CD4-positive, alpha-beta T cell (primary cell): ENCODE measurements around the gene S100A7. TPM values are rescaled to one million over a fixed set of nuclear protein-coding genes. Genes with fewer than 3 reads are reported as not detected.

ENCODE experiments used
- ATAC-seq: fragments of 200-7000 bp; cut with Tn5 transposase; one replicate; pipeline ENCODE4 v1.10.0; 2022; ENCODE audit warnings: mild to moderate bottlenecking; ENCODE audit not compliant: poor library complexity
- CTCF ChIA-PET: fragments of 350-600 bp; sonication (Branson Sonifier 250); formaldehyde crosslinking; loops from one replicate; lab custom pipeline; 2021; ENCODE audit warnings: antibody characterized with exemption, inconsistent platforms; lab: Charles Lee
- POLR2A ChIA-PET: fragments of 350-600 bp; sonication (Branson Sonifier 250); formaldehyde crosslinking; loops from one replicate; lab custom pipeline; 2021; ENCODE audit warnings: antibody characterized with exemption, inconsistent platforms; lab: Charles Lee
- DNase-seq, 14 experiments: peaks; one replicate each; pipeline ENCODE4 v3.0.0-alpha.2; 2013 to 2020; ENCODE audit warnings: mixed read lengths in 2 of 14
- H3K27ac ChIP-seq, 2 donors: one replicate each; pipeline versions ENCODE4 v1.5.1 to v1.7.0; 2013; ENCODE audit warnings: low read length in 2 of 2, low read depth in 1 of 2, mild to moderate bottlenecking in 1 of 2
- H3K27me3 ChIP-seq, 2 experiments: 1 replicate in 1 of 2; 2 replicates in 1 of 2; pipeline versions ENCODE4 v1.6.1 to v1.7.0; 2013; ENCODE audit warnings: low read length in 2 of 2, control low read depth in 1 of 2, mild to moderate bottlenecking in 1 of 2, moderate library complexity in 1 of 2; ENCODE audit not compliant: insufficient read depth in 2 of 2, control insufficient read depth in 1 of 2
- H3K36me3 ChIP-seq: one replicate; pipeline ENCODE4 v1.6.1; 2013; ENCODE audit warnings: low read length, control low read depth; ENCODE audit not compliant: insufficient read depth
- H3K4me1 ChIP-seq: one replicate; pipeline ENCODE4 v1.6.1; 2013; ENCODE audit warnings: low read length, control low read depth; ENCODE audit not compliant: insufficient read depth
- H3K4me3 ChIP-seq: one replicate; pipeline ENCODE4 v1.5.1; 2013; ENCODE audit warnings: mild to moderate bottlenecking, low read length, moderate library complexity
- H3K9me3 ChIP-seq, 2 experiments: 1 replicate in 1 of 2; 2 replicates in 1 of 2; pipeline versions ENCODE4 v1.6.1 to v1.7.0; 2013; ENCODE audit warnings: low read length in 2 of 2, mild to moderate bottlenecking in 2 of 2, control low read depth in 1 of 2, moderate library complexity in 1 of 2; ENCODE audit not compliant: control insufficient read depth in 1 of 2, insufficient read depth in 1 of 2
- H3K27ac Mint-ChIP-seq: one replicate; pipeline ENCODE4 v1.8.0; 2020; ENCODE audit warnings: mixed read lengths
- H3K27me3 Mint-ChIP-seq: one replicate; pipeline ENCODE4 v1.8.0; 2021; ENCODE audit warnings: mixed read lengths
- H3K36me3 Mint-ChIP-seq: one replicate; pipeline ENCODE4 v1.8.0; 2021; ENCODE audit warnings: low read depth, mixed read lengths
- H3K4me1 Mint-ChIP-seq: one replicate; pipeline ENCODE4 v1.8.0; 2021; ENCODE audit warnings: low read depth, mixed read lengths
- H3K4me3 Mint-ChIP-seq: one replicate; pipeline ENCODE4 v1.8.0; 2020; ENCODE audit warnings: mild to moderate bottlenecking, mixed read lengths
- H3K9me3 Mint-ChIP-seq: one replicate; pipeline ENCODE4 v1.8.0; 2020; ENCODE audit warnings: mixed read lengths
- CTCF ChIP-seq: fragments of 200-600 bp; IDR thresholded peaks from one replicate; pipeline ENCODE4 v1.8.0; 2022; ENCODE audit warnings: antibody characterized with exemption, mild to moderate bottlenecking
- intact Hi-C, 2 experiments: fragments of 100-400 bp; cut with DNase I in 1 of 2; cut with micrococcal nuclease in 1 of 2; formaldehyde crosslinking; loops; one replicate each; pipeline versions ENCODE4 v1.15.1 to v1.9.0; 2023 to 2025; cut with DNase I, micrococcal nuclease
- total RNA-seq, 174 experiments: library from RNA in 2 of 174; stranded (reverse) in 2 of 174; gene quantifications; one replicate each; pipeline ENCODE4 v1.2.3 and lab custom pipeline; 2021 to 2026

Gene S100A7
- total RNA-seq, 2 experiments from 2014 or later: not detected

DNA sequence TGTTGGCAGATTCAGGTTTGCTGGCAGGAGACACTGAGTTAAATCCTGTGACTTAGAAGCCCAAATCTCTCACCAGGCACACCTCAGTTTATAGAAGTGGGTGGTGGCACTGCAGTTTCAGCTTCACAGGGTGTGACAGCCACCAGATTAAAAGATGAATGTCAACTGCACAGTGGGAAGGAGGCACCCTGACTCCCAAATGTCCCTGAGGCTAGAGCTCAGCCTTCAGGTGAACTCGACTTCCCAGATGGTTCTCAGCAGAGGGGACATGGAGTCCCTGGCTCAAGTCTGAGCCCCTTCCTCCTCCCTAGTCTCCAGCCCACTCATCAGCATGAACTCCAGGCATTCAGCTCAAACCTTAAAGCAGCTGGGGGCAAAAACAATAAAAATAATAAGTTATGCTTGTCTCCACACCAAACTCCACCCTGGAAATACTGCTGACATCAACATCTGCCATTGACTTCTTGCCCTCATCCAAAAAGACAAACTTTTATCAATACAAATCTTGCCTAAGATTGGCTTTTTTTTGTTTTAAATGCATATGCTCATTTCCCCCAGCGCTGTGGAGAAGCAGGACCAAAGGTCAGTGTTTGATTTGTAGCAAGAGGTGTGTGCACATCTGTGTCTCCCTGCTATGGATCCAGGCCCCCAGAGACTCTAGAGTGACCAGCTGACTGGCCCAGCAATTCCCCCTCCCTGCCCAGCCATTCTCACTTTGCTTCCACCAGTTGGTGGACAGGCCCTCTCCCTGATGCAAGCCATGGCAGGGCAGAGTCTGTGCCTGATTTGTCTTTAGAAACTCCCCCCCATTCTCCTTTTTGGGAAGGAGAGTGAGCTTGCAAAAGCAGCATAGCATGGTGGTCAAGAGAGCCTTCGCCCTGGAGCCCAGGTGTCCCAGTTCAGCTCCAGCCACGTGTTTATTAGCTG is 18.5 kb upstream of the S100A7 start:
- Mint-ChIP-seq H3K36me3 (no peaks in the 10 kb centered on the region), H3K4me1 (no peaks in the 10 kb centered on the region), H3K27ac (no peak overlapping the region), H3K4me3 (no peak overlapping the region), H3K27me3 (peaks cover 47% of the 10 kb centered on the region), H3K9me3 (no peaks in the 10 kb centered on the region)
- no peaks in the 10 kb centered on the region for H3K36me3 ChIP-seq
- intact Hi-C loops: no loop called here
- H3K27ac ChIP-seq: no peak overlapping the region
- DNase-seq: no peak
- H3K9me3 ChIP-seq: peaks cover 0 to 3% of the 10 kb centered on the region in 2 experiments
- TF ChIP-seq CTCF: no peak
- no peak for ATAC-seq
- ChIA-PET CTCF (no interaction called here), POLR2A (interaction anchor here (0.5 kb wide), 1 partner anchor 761 kb away, joined by 3 read pairs; no protein-coding TSS in a partner anchor)
- H3K27me3 ChIP-seq: peaks cover 10 to 24% of the 10 kb centered on the region in 2 experiments
- no peak overlapping the region for H3K4me3 ChIP-seq
- no peaks in the 10 kb centered on the region for H3K4me1 ChIP-seq

DNA sequence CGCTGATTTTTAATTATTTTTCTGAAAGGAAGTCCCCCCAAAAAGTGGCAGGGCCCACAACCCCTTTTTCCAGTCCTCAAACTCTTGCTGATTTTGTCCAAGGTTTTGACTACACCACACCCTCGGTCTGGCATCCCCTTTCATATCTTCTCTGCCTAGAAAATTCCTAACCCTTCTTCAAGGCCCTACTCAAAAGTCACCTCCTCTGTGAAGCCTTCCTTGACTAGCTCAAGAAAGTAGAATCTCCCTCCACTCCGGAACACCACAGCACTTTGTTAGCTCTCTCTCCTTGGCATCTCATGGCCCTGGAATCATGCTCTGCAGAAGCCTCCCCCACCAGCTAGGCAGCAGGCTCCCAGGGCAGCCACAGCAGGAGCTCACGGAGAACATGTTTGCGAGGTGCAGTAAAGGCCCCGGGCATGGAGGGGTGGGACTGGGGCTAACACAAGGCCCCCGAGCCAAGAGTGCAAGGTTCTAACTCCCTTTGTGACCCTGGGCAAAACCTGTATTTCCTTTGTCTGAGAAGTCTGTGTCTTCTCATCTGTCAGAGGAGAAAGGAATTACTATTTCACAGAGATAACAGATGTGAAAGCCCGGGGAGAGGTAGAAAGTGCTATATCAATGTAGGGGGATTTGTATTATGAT is 17.7 kb upstream of the S100A7 start:
- no peaks in the 10 kb centered on the region for H3K4me1 Mint-ChIP-seq
- intact Hi-C loops: no loop called here
- H3K27me3 Mint-ChIP-seq: peaks cover 46% of the 10 kb centered on the region
- no peaks in the 10 kb centered on the region for H3K36me3 Mint-ChIP-seq
- H3K36me3 ChIP-seq: no peaks in the 10 kb centered on the region
- H3K4me3 Mint-ChIP-seq: no peak overlapping the region
- no peak for TF ChIP-seq CTCF
- no peak overlapping the region for H3K4me3 ChIP-seq
- ChIA-PET CTCF (no interaction called here), POLR2A (no interaction called here)
- no peak for DNase-seq
- no peaks in the 10 kb centered on the region for H3K4me1 ChIP-seq
- no peak for ATAC-seq
- no peak overlapping the region for H3K27ac ChIP-seq
- no peaks in the 10 kb centered on the region for H3K9me3 Mint-ChIP-seq
- H3K9me3 ChIP-seq: peaks cover 3 to 5% of the 10 kb centered on the region in 2 experiments
- H3K27ac Mint-ChIP-seq: no peak overlapping the region
- H3K27me3 ChIP-seq: peaks cover 6 to 19% of the 10 kb centered on the region in 2 experiments

DNA sequence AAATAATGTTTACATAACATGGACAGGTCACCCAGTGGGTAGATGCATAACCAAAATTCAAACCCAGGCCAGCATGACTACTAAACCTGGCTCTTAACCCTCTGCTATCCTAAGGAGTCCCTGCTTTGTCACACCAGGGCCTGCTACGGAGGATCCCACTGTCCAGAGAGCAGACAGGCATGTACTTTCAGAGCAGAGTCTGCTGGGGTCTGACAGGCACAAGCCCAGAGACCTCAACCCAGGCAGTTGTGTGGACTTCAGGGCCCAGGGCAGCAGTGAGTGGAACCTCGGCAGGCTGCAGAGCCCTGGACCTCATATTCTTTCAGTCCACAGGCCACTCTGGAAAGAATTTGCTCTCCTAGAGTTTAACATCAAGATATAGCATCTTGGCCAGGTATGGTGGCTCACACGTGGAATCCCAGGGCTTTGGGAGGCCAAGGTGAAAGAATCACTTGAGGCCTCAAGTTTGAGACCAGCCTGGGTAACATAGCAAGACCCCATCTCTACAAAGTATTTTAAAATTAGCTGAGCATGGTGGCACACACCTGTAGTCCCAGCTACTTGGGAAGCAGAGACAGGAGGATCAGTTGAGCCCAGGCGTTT is 16.1 kb upstream of the S100A7 start:
- CTCF ChIA-PET: no interaction called here
- Histone ChIP-seq H3K4me1 (no peaks in the 10 kb centered on the region), H3K27me3 (peaks cover 3 to 11% of the 10 kb centered on the region in 2 experiments), H3K27ac (no peak overlapping the region), H3K4me3 (no peak overlapping the region), H3K36me3 (no peaks in the 10 kb centered on the region), H3K9me3 (peaks cover 5 to 12% of the 10 kb centered on the region in 2 experiments)
- peaks cover 46% of the 10 kb centered on the region for H3K27me3 Mint-ChIP-seq
- no peaks in the 10 kb centered on the region for H3K4me1 Mint-ChIP-seq
- H3K4me3 Mint-ChIP-seq: no peak overlapping the region
- intact Hi-C loops: no loop called here
- ATAC-seq (no peak), DNase-seq (no peak)
- no peak overlapping the region for H3K27ac Mint-ChIP-seq
- POLR2A ChIA-PET: no interaction called here
- H3K36me3 Mint-ChIP-seq: peaks cover 5% of the 10 kb centered on the region
- TF ChIP-seq CTCF: no peak
- H3K9me3 Mint-ChIP-seq: peaks cover 9% of the 10 kb centered on the region
